ENCODE measurements around the gene HAL. TPM values are rescaled to one million over a fixed set of nuclear protein-coding genes. Genes with fewer than 3 reads are reported as not detected.

HAL gene
- total and polyA plus RNA-seq, 2 of the 13 experiments (the other 11 are each of a cell fraction or from before 2014, with no cell fraction given) = 0.89 to 37.8 TPM

- peak; percentile 5; the same call in 1 of the 2 replicates for TF ChIP-seq JUN (CRISPR knock-in tag; IDR thresholded peaks at IDR 0.05)
- TF ChIP-seq EP300 (IDR thresholded peaks at IDR 0.05; ENCODE audit: low read depth in 2 of 2, low read length in 2 of 2) = peak in 1 of 2 experiments; percentile 83; a peak in 2 of 4 replicates
- peak; percentile 8; the same call in 1 of the 2 replicates for TF ChIP-seq EP300 (CRISPR knock-in tag; IDR thresholded peaks at IDR 0.05; ENCODE audit: borderline replicate concordance)
- peak; percentile 76 for TF ChIP-seq NCOA2 (CRISPR knock-in tag; IDR thresholded peaks at IDR 0.05)
- TF ChIP-seq MEIS1 (CRISPR knock-in tag; IDR thresholded peaks at IDR 0.05; ENCODE audit: borderline replicate concordance) = no peak
- peak; percentile 70 to 93; a peak in 3 of 4 replicates for TF ChIP-seq NR2F1 (CRISPR knock-in tag; IDR thresholded peaks at IDR 0.05)
- TF ChIP-seq ZNF703 (CRISPR knock-in tag; IDR thresholded peaks at IDR 0.05; ENCODE audit: borderline replicate concordance) = 0 out of 2 replicates have a peak, but pooled peaks have one; percentile 13
- TF ChIP-seq MBD4 (IDR thresholded peaks at IDR 0.05; ENCODE audit: borderline replicate concordance, low read length) = 0 out of 2 replicates have a peak, but pooled peaks have one; percentile 44
- 0 out of 4 replicates have a peak, but pooled peaks of 1 of the 2 experiments have one; percentile 38 for TF ChIP-seq ATF4 (CRISPR knock-in tag; IDR thresholded peaks at IDR 0.05)
- TF ChIP-seq FOXA1 (IDR thresholded peaks at IDR 0.05) = peak; percentile 9; the same call in 1 of the 2 replicates
- peak; percentile 98 for TF ChIP-seq FOXA1 (CRISPR knock-in tag; IDR thresholded peaks at IDR 0.05)
- TF ChIP-seq NR2C2 (CRISPR knock-in tag; IDR thresholded peaks at IDR 0.05; ENCODE audit: borderline replicate concordance) = peak; percentile 64
- peak; percentile 74; the same call in 1 of the 2 replicates for TF ChIP-seq HDAC2 (CRISPR knock-in tag; IDR thresholded peaks at IDR 0.05)
- TF ChIP-seq POLR2A (IDR thresholded peaks at IDR 0.05; ENCODE audit: insufficient read depth in 1 of 2, low read depth in 2 of 2, low read length in 2 of 2) = peak; percentile 39 to 41; a peak in 1 of 4 replicates
- TF ChIP-seq STAG1 (CRISPR knock-in tag; IDR thresholded peaks at IDR 0.05) = peak; percentile 5; the same call in 1 of the 2 replicates
- TF ChIP-seq ZNF160 (CRISPR knock-in tag; IDR thresholded peaks at IDR 0.05) = no peak; the same call in 1 of the 2 replicates
- peak; percentile 50; the same call in 1 of the 2 replicates for TF ChIP-seq TAF1 (CRISPR knock-in tag; IDR thresholded peaks at IDR 0.05)
- peak; percentile 69; the same call in 1 of the 2 replicates for TF ChIP-seq ZNF670 (CRISPR knock-in tag; IDR thresholded peaks at IDR 0.05; ENCODE audit: borderline replicate concordance)
- TF ChIP-seq ZNF335 (CRISPR knock-in tag; IDR thresholded peaks at IDR 0.05) = 0 out of 2 replicates have a peak, but pooled peaks have one; percentile 34
- no peak for TF ChIP-seq TCF12 (IDR thresholded peaks at IDR 0.05)
- TF ChIP-seq TCF12 (CRISPR knock-in tag; IDR thresholded peaks at IDR 0.05) = peak; percentile 34; the same call in 1 of the 2 replicates
- peak; percentile 55; the same call in 1 of the 2 replicates for TF ChIP-seq ARNTL (CRISPR knock-in tag; IDR thresholded peaks at IDR 0.05)
- peak; percentile 12; the same call in 1 of the 2 replicates for TF ChIP-seq ZNF281 (CRISPR knock-in tag; IDR thresholded peaks at IDR 0.05; ENCODE audit: borderline replicate concordance)
- TF ChIP-seq PHF8 (CRISPR knock-in tag; IDR thresholded peaks at IDR 0.05) = 0 out of 2 replicates have a peak, but pooled peaks have one; percentile 20
- peak; percentile 84 for TF ChIP-seq ZFX (CRISPR knock-in tag; IDR thresholded peaks at IDR 0.05; ENCODE audit: low read depth)
- peak; percentile 19 for TF ChIP-seq THAP11 (CRISPR knock-in tag; IDR thresholded peaks at IDR 0.05)
- TF ChIP-seq ZNF740 (CRISPR knock-in tag; IDR thresholded peaks at IDR 0.05) = no peak
- TF ChIP-seq ZNF232 (CRISPR knock-in tag; IDR thresholded peaks at IDR 0.05; ENCODE audit: borderline replicate concordance) = 0 out of 2 replicates have a peak, but pooled peaks have one; percentile 9
These were observed 29.8 kb downstream of the HAL start (continued) for GRCh38 chr12:95966287-95966870.
